ENCODE results near the gene OR4A16.

OR4A16 gene, protein sequence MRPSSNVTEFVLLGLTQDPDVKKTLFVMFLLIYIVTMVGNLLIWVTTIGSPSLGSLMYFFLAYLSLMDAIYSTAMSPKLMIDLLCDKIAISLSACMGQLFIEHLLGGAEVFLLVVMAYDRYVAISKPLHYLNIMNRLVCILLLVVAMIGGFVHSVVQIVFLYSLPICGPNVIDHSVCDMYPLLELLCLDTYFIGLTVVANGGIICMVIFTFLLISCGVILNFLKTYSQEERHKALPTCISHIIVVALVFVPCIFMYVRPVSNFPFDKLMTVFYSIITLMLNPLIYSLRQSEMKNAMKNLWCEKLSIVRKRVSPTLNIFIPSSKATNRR

DNA sequence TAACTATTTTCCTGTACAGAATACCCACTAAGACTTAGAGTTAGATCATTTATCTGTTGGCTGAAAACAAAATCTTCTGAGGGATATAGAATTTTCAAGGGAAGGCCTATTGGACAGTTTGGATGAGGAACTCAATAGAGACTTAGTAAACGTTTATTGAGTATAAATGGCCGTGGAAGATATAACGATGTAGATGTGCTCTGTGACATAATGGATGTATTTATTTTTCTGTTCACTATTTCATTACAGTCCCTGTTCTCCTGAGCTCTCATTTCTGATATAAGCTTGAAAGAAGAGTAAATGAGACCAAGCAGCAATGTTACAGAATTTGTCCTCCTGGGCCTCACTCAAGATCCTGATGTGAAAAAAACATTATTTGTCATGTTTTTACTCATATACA lies at the start of gene OR4A16:
Gene OR4A16, plus strand, starts transcription at position 301 of the 400 bp plus-strand sequence. Its CDS starts 0 bp downstream, at position 301.
- DNase-seq: no peak

DNA sequence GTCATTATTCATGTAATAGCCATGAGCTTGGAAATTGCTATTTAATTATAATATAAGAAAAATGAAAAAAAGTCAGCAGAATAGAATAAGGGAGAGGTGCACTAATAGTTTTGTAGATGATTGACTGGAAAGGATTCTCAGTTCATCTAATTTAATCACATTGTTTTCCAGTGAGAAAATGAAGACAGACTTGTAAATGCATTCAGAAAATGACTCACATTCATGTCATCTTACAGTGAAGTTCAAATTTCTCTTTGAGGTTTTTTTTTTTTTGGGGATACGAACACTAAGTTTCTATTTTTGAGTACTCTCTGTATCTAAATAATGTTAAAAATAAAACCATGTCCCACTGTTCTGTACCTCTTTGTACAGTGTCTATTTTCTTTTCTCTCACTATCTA lies 18.5 kb upstream of the OR4A16 start:
- no peak for DNase-seq

DNA sequence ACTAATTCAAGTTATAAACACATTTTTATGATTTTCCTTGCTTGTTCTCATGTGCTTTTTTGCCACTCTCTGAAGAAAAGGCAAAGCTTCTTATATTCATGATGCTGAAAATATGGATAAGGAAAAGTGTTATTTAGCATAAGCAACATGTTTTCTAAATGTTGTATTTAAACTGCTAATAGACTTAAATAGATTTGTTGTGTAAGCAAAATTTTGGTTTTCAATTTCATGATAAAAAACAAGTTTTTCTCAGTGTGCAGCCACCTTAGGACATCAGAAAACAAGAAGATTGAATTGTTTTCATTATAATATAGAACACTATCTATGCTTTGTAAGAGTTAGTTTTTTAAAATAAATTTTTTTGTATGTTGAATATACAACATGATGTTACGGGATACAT lies 2.3 kb downstream of the OR4A16 start:
- no peak for DNase-seq

DNA sequence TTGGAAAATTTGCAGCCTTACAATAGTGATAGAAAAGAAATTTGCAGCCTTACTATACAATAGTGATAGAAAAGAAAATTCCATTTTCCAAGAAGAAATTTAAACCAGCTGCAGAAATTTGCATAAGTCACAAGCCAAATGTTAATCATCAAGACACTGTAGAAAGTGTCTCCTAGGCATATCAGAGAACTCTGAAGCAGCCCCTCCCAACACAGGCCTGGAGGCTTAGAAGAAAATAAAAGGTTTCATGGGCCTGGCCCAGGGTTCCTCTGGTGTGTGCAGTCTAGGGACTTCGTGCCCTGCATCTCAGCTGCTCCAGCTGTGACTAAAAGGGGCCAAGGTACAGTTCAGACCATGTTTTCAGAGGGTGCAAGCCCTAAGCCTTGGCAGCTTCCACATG lies 6.0 kb downstream of the OR4A16 start:
- no peak for DNase-seq

DNA sequence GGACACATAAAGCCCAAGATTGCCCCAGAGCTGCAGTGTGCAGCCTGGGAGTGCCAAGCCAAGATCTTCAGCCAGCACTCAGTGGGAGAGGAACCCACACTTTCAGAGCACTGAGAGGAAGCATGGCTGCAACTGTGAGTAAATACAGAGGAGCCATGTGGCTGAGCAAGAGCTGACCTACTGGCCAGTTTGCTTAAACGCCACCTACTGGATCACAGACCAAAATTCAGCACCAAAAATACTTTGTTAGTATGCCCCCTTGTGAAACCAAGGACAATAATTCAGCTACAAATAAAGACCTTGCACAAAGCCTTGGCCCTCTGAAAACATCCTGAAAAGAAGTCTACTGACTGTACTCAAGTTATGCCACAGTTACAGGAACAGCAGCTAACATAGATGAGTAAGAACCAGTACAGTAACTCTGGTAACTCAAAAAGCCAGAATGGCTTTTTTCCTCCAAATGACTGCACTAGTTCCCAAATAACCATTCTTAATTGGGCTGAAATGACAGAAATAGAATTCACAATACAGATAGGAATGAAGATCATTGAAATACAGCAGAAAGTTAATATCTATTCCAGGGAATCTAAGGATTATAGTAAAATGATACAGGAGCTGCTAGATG lies 14.7 kb downstream of the OR4A16 start:
- DNase-seq: no peak

DNA sequence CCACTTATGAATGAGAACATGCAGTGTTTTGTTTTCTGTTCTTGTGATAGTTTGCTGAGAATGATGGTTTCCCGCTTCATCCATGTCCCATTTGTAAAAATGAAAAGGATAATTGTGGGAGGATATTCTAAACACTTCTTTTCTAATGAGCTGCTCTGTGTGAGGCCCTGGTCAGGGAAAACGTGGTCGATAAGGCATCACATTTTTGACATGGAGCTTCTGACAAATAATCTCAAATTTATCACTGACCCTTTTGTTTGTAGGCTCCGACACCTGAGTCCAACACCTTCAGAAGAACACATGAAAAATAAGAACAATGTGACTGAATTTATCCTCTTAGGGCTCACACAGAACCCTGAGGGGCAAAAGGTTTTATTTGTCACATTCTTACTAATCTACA lies 24.7 kb downstream of the OR4A16 start, which contains the start of gene OR4A15:
Gene OR4A15, plus strand, starts transcription at position 301 of the 400 bp plus-strand sequence. Its CDS starts 0 bp downstream, at position 301.
- DNase-seq: no peak

All from 8988T (cell line).